ENCODE measurements around the gene SERPINA1.

DNA sequence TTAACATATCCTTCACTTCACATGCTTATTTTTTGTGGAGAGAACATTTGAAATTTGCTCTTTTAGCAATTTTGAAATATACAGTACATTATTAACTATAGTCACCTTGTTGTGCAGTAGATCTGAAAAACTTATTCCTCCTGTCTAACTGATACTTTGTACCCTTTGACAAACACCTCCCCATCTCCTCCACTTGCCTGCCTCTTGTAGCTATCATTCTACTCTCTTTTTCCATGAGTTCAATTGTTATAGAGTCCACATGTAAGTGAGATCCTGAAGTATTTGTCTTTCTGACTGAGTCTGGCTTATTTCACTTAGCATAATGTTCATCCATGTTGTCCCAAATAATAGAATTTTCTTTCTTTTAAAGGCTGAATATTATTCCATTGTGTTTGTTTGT, 55.8 kb downstream of the SERPINA1 start:
- TF ChIP-seq, protein P1, sequence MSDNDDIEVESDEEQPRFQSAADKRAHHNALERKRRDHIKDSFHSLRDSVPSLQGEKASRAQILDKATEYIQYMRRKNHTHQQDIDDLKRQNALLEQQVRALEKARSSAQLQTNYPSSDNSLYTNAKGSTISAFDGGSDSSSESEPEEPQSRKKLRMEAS (IDR thresholded peaks at IDR 0.05): no peak
- TF ChIP-seq, protein P2, sequence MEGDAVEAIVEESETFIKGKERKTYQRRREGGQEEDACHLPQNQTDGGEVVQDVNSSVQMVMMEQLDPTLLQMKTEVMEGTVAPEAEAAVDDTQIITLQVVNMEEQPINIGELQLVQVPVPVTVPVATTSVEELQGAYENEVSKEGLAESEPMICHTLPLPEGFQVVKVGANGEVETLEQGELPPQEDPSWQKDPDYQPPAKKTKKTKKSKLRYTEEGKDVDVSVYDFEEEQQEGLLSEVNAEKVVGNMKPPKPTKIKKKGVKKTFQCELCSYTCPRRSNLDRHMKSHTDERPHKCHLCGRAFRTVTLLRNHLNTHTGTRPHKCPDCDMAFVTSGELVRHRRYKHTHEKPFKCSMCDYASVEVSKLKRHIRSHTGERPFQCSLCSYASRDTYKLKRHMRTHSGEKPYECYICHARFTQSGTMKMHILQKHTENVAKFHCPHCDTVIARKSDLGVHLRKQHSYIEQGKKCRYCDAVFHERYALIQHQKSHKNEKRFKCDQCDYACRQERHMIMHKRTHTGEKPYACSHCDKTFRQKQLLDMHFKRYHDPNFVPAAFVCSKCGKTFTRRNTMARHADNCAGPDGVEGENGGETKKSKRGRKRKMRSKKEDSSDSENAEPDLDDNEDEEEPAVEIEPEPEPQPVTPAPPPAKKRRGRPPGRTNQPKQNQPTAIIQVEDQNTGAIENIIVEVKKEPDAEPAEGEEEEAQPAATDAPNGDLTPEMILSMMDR (IDR thresholded peaks at IDR 0.05 in 2 of 3, conservative IDR thresholded peaks at IDR 0.05 in 1 of 3; ENCODE audit: borderline replicate concordance in 1 of 3, insufficient read depth in 1 of 3, low read depth in 2 of 3, low read length in 2 of 3): no peak
- TF ChIP-seq, protein P3, sequence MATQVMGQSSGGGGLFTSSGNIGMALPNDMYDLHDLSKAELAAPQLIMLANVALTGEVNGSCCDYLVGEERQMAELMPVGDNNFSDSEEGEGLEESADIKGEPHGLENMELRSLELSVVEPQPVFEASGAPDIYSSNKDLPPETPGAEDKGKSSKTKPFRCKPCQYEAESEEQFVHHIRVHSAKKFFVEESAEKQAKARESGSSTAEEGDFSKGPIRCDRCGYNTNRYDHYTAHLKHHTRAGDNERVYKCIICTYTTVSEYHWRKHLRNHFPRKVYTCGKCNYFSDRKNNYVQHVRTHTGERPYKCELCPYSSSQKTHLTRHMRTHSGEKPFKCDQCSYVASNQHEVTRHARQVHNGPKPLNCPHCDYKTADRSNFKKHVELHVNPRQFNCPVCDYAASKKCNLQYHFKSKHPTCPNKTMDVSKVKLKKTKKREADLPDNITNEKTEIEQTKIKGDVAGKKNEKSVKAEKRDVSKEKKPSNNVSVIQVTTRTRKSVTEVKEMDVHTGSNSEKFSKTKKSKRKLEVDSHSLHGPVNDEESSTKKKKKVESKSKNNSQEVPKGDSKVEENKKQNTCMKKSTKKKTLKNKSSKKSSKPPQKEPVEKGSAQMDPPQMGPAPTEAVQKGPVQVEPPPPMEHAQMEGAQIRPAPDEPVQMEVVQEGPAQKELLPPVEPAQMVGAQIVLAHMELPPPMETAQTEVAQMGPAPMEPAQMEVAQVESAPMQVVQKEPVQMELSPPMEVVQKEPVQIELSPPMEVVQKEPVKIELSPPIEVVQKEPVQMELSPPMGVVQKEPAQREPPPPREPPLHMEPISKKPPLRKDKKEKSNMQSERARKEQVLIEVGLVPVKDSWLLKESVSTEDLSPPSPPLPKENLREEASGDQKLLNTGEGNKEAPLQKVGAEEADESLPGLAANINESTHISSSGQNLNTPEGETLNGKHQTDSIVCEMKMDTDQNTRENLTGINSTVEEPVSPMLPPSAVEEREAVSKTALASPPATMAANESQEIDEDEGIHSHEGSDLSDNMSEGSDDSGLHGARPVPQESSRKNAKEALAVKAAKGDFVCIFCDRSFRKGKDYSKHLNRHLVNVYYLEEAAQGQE (IDR thresholded peaks at IDR 0.05; ENCODE audit: low read depth): no peak
- no peak for TF ChIP-seq POLR2AphosphoS5 (IDR thresholded peaks at IDR 0.05; ENCODE audit: low read depth, low read length)

Data from HCT116 (cell line).